Neural progenitor cell (in vitro differentiated cells): ENCODE results near the gene SPATA46. TPM values are rescaled to one million over a fixed set of nuclear protein-coding genes. Genes with fewer than 3 reads are reported as not detected.

Experiments
- DNase-seq: peaks from one replicate; pipeline ENCODE4 v3.0.0-alpha.2; 2016; ENCODE audit warnings: low spot score
- H2AFZ ChIP-seq: fragments of 200-600 bp; sonication (generic); replicated peaks from 2 replicates; pipeline ENCODE4 v1.6.1; 2016; ENCODE audit warnings: antibody characterized with exemption
- H3F3A ChIP-seq: fragments of 200-600 bp; sonication (generic); 2 replicates; pipeline ENCODE4 v1.6.1; 2016; ENCODE audit warnings: antibody characterized with exemption, low read depth
- H3K27ac ChIP-seq: fragments of 200-600 bp; sonication (generic); 2 replicates; pipeline ENCODE4 v1.5.1; 2016; ENCODE audit warnings: mild to moderate bottlenecking
- H3K27me3 ChIP-seq: fragments of 200-600 bp; sonication (generic); 2 replicates; pipeline ENCODE4 v1.6.1; 2016; ENCODE audit warnings: mild to moderate bottlenecking, moderate library complexity
- H3K36me3 ChIP-seq: fragments of 200-600 bp; sonication (generic); 2 replicates; pipeline ENCODE4 v1.5.1; 2016
- H3K4me1 ChIP-seq: fragments of 200-600 bp; sonication (generic); 2 replicates; pipeline ENCODE4 v1.6.1; 2016; ENCODE audit warnings: mixed run types
- H3K4me2 ChIP-seq: fragments of 200-600 bp; sonication (generic); 2 replicates; pipeline ENCODE4 v1.6.1; 2016
- H3K4me3 ChIP-seq: fragments of 200-600 bp; sonication (generic); 2 replicates; pipeline ENCODE4 v1.5.1; 2016
- H3K79me2 ChIP-seq: fragments of 200-600 bp; sonication (generic); 2 replicates; pipeline ENCODE4 v1.6.1; 2016; ENCODE audit warnings: low read depth
- H3K9ac ChIP-seq: fragments of 200-600 bp; sonication (generic); 2 replicates; pipeline ENCODE4 v1.6.1; 2016
- H3K9me3 ChIP-seq: fragments of 200-600 bp; sonication (generic); 2 replicates; pipeline ENCODE4 v1.5.1; 2016; ENCODE audit warnings: low read depth
- H4K20me1 ChIP-seq: fragments of 200-600 bp; sonication (generic); 2 replicates; pipeline ENCODE4 v1.6.1; 2016; ENCODE audit warnings: low read depth
- H3K27ac Mint-ChIP-seq: 3 replicates; pipeline ENCODE4 v1.8.0; 2021; ENCODE audit warnings: mixed read lengths
- H3K27me3 Mint-ChIP-seq: 2 replicates; pipeline ENCODE4 v1.8.0; 2022; ENCODE audit warnings: low read depth, mild to moderate bottlenecking, inconsistent platforms, moderate library complexity, mixed read lengths; ENCODE audit not compliant: insufficient read depth
- H3K36me3 Mint-ChIP-seq: 3 replicates; pipeline ENCODE4 v1.8.0; 2021; ENCODE audit warnings: mixed read lengths
- H3K4me1 Mint-ChIP-seq: 3 replicates; pipeline ENCODE4 v1.8.0; 2021; ENCODE audit warnings: mixed read lengths
- H3K4me3 Mint-ChIP-seq: 3 replicates; pipeline ENCODE4 v1.8.0; 2021; ENCODE audit warnings: mild to moderate bottlenecking, moderate library complexity, mixed read lengths
- H3K9me3 Mint-ChIP-seq: 3 replicates; pipeline ENCODE4 v1.8.0; 2020; ENCODE audit warnings: mixed read lengths
- EZH2 ChIP-seq: fragments of 200-600 bp; sonication (generic); IDR thresholded peaks from 2 replicates; pipeline ENCODE4 v1.6.1; 2017; ENCODE audit warnings: antibody characterized with exemption, mild to moderate bottlenecking, moderate library complexity
- EZH2phosphoT487 ChIP-seq: fragments of 200-600 bp; sonication (generic); IDR thresholded peaks from 2 replicates; pipeline ENCODE4 v1.6.1; 2017; ENCODE audit warnings: antibody characterized with exemption
- total RNA-seq: library from RNA; depleted of rRNA; stranded (reverse); fragments of >200 nt; gene quantifications from 2 replicates; pipeline ENCODE4 v1.2.3, GENCODE V29; 2015; ENCODE audit warnings: low replicate concordance
- TF ChIP-seq, protein P1 (sequence below): fragments of 200-600 bp; sonication (generic); IDR thresholded peaks from 2 replicates; pipeline ENCODE4 v1.5.1; 2017; ENCODE audit warnings: antibody characterized with exemption, mild to moderate bottlenecking

Gene SPATA46
- total RNA-seq, 1 donor from 2014 or later: not detected

DNA sequence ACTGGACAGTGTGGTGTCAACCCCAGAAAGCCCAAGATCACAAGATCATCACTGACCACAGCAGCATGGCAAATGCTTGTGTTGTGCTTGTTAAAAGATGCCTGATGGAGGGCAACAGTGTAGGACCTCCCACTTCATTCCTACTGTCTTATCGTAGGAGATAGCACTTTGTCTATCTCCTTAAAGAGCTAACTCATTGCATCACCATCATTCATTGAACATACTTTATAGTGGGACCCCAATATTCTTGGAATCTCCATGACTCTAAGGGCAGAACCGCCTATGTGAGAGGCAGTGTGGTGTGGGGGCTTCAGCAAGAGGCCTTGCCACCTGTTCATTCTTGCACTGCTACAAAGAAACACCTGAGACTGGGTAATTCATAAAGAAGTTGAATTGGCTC, 40.3 kb upstream of the SPATA46 start:
- H2AFZ ChIP-seq: no peak overlapping the region
- peaks cover 11% of the 10 kb centered on the region for H3K4me1 Mint-ChIP-seq
- H3K36me3 Mint-ChIP-seq: no peaks in the 10 kb centered on the region
- no peaks in the 10 kb centered on the region for H3F3A ChIP-seq
- no peaks in the 10 kb centered on the region for H3K27me3 ChIP-seq
- H4K20me1 ChIP-seq: no peaks in the 10 kb centered on the region
- no peak overlapping the region for H3K4me3 Mint-ChIP-seq
- H3K27ac ChIP-seq: no peak overlapping the region
- H3K9me3 ChIP-seq: no peaks in the 10 kb centered on the region
- no peak overlapping the region for H3K27ac Mint-ChIP-seq
- H3K27me3 Mint-ChIP-seq: peaks cover 4% of the 10 kb centered on the region
- TF ChIP-seq, protein P1, sequence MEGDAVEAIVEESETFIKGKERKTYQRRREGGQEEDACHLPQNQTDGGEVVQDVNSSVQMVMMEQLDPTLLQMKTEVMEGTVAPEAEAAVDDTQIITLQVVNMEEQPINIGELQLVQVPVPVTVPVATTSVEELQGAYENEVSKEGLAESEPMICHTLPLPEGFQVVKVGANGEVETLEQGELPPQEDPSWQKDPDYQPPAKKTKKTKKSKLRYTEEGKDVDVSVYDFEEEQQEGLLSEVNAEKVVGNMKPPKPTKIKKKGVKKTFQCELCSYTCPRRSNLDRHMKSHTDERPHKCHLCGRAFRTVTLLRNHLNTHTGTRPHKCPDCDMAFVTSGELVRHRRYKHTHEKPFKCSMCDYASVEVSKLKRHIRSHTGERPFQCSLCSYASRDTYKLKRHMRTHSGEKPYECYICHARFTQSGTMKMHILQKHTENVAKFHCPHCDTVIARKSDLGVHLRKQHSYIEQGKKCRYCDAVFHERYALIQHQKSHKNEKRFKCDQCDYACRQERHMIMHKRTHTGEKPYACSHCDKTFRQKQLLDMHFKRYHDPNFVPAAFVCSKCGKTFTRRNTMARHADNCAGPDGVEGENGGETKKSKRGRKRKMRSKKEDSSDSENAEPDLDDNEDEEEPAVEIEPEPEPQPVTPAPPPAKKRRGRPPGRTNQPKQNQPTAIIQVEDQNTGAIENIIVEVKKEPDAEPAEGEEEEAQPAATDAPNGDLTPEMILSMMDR: no peak
- TF ChIP-seq EZH2phosphoT487 (no peak), EZH2 (no peak)
- H3K4me2 ChIP-seq: no peak overlapping the region
- DNase-seq: no peak
- H3K36me3 ChIP-seq: no peaks in the 10 kb centered on the region
- no peaks in the 10 kb centered on the region for H3K4me1 ChIP-seq
- H3K9me3 Mint-ChIP-seq: peaks cover 7% of the 10 kb centered on the region
- H3K9ac ChIP-seq: no peak overlapping the region
- no peak overlapping the region for H3K4me3 ChIP-seq
- no peaks in the 10 kb centered on the region for H3K79me2 ChIP-seq

DNA sequence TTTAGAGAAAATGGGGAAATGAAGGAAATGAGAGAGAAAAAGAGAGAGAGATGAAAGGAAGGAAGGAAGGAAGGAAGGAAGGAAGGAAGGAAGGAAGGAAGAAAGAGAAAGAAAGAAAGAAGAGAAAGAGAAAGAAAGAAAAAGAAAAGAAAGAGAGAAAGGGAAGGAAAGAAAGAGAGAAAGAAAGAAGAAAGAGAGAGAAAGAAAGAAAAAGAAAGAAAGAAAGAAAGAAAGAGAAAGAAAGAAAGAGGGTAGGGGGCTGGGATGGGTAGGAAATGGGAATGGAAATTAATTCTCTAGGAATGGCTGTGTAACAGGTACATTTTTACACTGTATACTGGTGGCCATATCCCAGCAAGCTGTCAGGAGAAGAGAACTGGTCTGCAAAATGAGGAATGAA, 39.6 kb upstream of the SPATA46 start:
- H3K4me1 Mint-ChIP-seq: peaks cover 11% of the 10 kb centered on the region
- H3K27ac Mint-ChIP-seq: no peak overlapping the region
- no peak overlapping the region for H3K4me3 Mint-ChIP-seq

DNA sequence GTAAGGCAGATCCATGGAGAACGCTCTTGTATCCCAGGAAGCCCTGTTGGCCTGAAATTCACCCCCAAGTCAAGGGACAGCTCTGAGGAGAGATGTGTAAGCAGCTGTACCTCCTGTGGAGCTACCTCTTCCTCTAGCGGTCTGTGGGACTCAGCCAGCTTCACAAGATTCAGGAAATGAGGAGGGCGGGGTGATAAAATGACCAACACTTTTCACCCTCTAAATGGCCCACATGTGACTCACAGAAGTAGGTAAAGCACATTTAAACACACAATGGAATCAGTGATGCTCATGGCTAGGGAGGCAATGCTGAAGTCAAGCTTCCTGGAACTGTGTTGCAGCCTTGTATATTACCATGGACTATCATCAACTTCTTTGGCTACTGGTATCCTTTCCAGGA, 35.3 kb upstream of the SPATA46 start, which contains the start of gene SH2D1B:
SH2D1B (minus strand) TSS at position 135 of the 400 bp plus-strand sequence; CDS start at position 15, 120 bp downstream.
- peaks cover 4% of the 10 kb centered on the region for H3K27me3 Mint-ChIP-seq
- Histone ChIP-seq H3K27ac (no peak within 1 kb of the TSS), H4K20me1 (no peaks in the 10 kb centered on the region), H3K36me3 (no peaks in the 10 kb centered on the region), H3F3A (no peaks in the 10 kb centered on the region), H3K27me3 (no peaks in the 10 kb centered on the region), H3K4me1 (no peaks in the 10 kb centered on the region), H3K4me3 (no peak within 1 kb of the TSS), H3K4me2 (no peak within 1 kb of the TSS), H3K9ac (no peak within 1 kb of the TSS), H2AFZ (no peak within 1 kb of the TSS), H3K9me3 (no peaks in the 10 kb centered on the region), H3K79me2 (no peaks in the 10 kb centered on the region)
- peaks cover 7% of the 10 kb centered on the region for H3K9me3 Mint-ChIP-seq
- DNase-seq: no peak
- H3K4me3 Mint-ChIP-seq: no peak within 1 kb of the TSS
- H3K4me1 Mint-ChIP-seq: peaks cover 4% of the 10 kb centered on the region
- no peaks in the 10 kb centered on the region for H3K36me3 Mint-ChIP-seq
- no peak within 1 kb of the TSS for H3K27ac Mint-ChIP-seq
- TF ChIP-seq, protein P1: no peak
- TF ChIP-seq EZH2 (no peak), EZH2phosphoT487 (no peak)

More for the DNA sequence above, 39.6 kb upstream of the SPATA46 start:
- Histone ChIP-seq H2AFZ (no peak overlapping the region), H3K79me2 (no peaks in the 10 kb centered on the region), H4K20me1 (no peaks in the 10 kb centered on the region), H3K4me1 (no peaks in the 10 kb centered on the region), H3K4me3 (no peak overlapping the region), H3K9me3 (no peaks in the 10 kb centered on the region), H3K36me3 (no peaks in the 10 kb centered on the region), H3K27me3 (no peaks in the 10 kb centered on the region), H3F3A (no peaks in the 10 kb centered on the region), H3K9ac (no peak overlapping the region), H3K27ac (no peak overlapping the region), H3K4me2 (no peak overlapping the region)
- TF ChIP-seq, protein P1: no peak
- TF ChIP-seq EZH2phosphoT487 (no peak), EZH2 (no peak)
- Mint-ChIP-seq H3K27me3 (peaks cover 4% of the 10 kb centered on the region), H3K9me3 (peaks cover 7% of the 10 kb centered on the region), H3K36me3 (no peaks in the 10 kb centered on the region)
- no peak for DNase-seq
